HepG2 (cell line): ENCODE results near the gene SNRNP48. TPM values are rescaled to one million over a fixed set of nuclear protein-coding genes. Genes with fewer than 3 reads are reported as not detected.
A peak's percentile ranks its signal among the peaks of the same experiment; 100 is the strongest.

Experiments
- ATAC-seq: fragments of 200-7000 bp; cut with Tn5 transposase; 3 replicates; pipeline ENCODE4 v1.9.1; 2020; ENCODE audit warnings: mild to moderate bottlenecking, moderate library complexity
- BruUV-seq: library from RNA; stranded (reverse); fragments of 400-500 nt; replicated peaks from 2 replicates; lab custom pipeline; 2021; lab: Mats Ljungman, UMichigan
- CTCF ChIA-PET: fragments of 300-600 bp; formaldehyde crosslinking; extraction: SDS; loops from one replicate; lab custom pipeline; 2021; ENCODE audit warnings: low total read pairs, inconsistent platforms, low intra/inter-chr PET ratio; lab: Yijun Ruan, JAX
- POLR2A ChIA-PET: fragments of 350-600 bp; sonication (Branson Sonifier 250); formaldehyde crosslinking; loops from one replicate; lab custom pipeline; 2020; ENCODE audit warnings: antibody characterized with exemption, inconsistent platforms; lab: Yijun Ruan, JAX
- DNase-seq: peaks from one replicate; pipeline ENCODE4 v3.0.0-alpha.2; 2015; ENCODE audit warnings: low spot score
- FAIRE-seq: peaks from 3 replicates; lab custom pipeline; 2011; peaks lifted over from hg19 to GRCh38; lab: Jason Lieb, UNC
- H2AFZ ChIP-seq: one replicate; pipeline ENCODE4 v1.6.1; 2011; ENCODE audit warnings: low read length, inconsistent platforms
- H3K27ac ChIP-seq: fragments of 300-600 bp; 3 replicates; pipeline ENCODE4 v1.8.0; 2011; ENCODE audit warnings: mixed run types, mild to moderate bottlenecking, mixed read lengths, low read length, inconsistent platforms; ENCODE audit not compliant: insufficient read depth; ENCODE audit errors: extremely low read length
- H3K27me3 ChIP-seq, 2 experiments: fragments of 200-600 bp in 1 of 2; 2 replicates in 1 of 2; 3 replicates in 1 of 2; pipeline versions ENCODE4 v1.6.0 to v1.8.0; 2011; ENCODE audit warnings: low read length in 2 of 2, mild to moderate bottlenecking in 2 of 2, moderate library complexity in 2 of 2, inconsistent platforms in 1 of 2; ENCODE audit not compliant: insufficient read depth in 2 of 2, control insufficient read depth in 1 of 2
- H3K36me3 ChIP-seq, 2 experiments: fragments of 200-600 bp in 1 of 2; replicated peaks in 1 of 2; 2 replicates in 1 of 2; 3 replicates in 1 of 2; pipeline versions ENCODE4 v1.5.1 to v1.8.0; 2011; ENCODE audit warnings: low read length in 2 of 2, inconsistent platforms in 1 of 2; ENCODE audit not compliant: insufficient read depth in 2 of 2, control insufficient read depth in 1 of 2
- H3K4me1 ChIP-seq: 2 replicates; pipeline ENCODE4 v1.5.1; 2012; ENCODE audit warnings: low read length, inconsistent platforms; ENCODE audit not compliant: insufficient read depth
- H3K4me2 ChIP-seq: 2 replicates; pipeline ENCODE4 v1.6.0; 2011; ENCODE audit warnings: low read depth, low read length, inconsistent platforms
- H3K4me3 ChIP-seq, 3 experiments: fragments of 200-600 bp in 1 of 3; sonication (generic), shearing (Covaris generic) in 1 of 3; replicated peaks in 1 of 3; 2 replicates each; pipeline ENCODE4 v1.5.1; 2011 to 2016; ENCODE audit warnings: low read length in 3 of 3, inconsistent platforms in 2 of 3, low read depth in 2 of 3, mild to moderate bottlenecking in 2 of 3, control low read depth in 1 of 3, mixed read lengths in 1 of 3; ENCODE audit not compliant: insufficient read depth in 1 of 3
- H3K79me2 ChIP-seq: one replicate; pipeline ENCODE4 v1.6.1; 2011; ENCODE audit warnings: low read length, inconsistent platforms; ENCODE audit not compliant: insufficient read depth
- H3K9ac ChIP-seq: 2 replicates; pipeline ENCODE4 v1.6.0; 2011; ENCODE audit warnings: mild to moderate bottlenecking, low read depth, low read length, inconsistent platforms; ENCODE audit not compliant: insufficient read depth
- H3K9me3 ChIP-seq: 2 replicates; pipeline ENCODE4 v1.5.1; 2012; ENCODE audit warnings: mild to moderate bottlenecking, low read length
- H4K20me1 ChIP-seq: 2 replicates; pipeline ENCODE4 v1.6.0; 2011; ENCODE audit warnings: inconsistent platforms, mild to moderate bottlenecking, low read length, moderate library complexity; ENCODE audit not compliant: insufficient read depth
- DR1 ChIP-seq: sonication (generic); formaldehyde crosslinking; IDR thresholded peaks from 2 replicates; pipeline ENCODE4 v1.8.0; 2021; ENCODE audit warnings: mild to moderate bottlenecking, missing genetic modification reagents, inconsistent platforms
- FOSL2 ChIP-seq: sonication (generic); formaldehyde crosslinking; IDR thresholded peaks from 2 replicates; pipeline ENCODE4 v1.4.0; 2020; ENCODE audit warnings: missing genetic modification reagents
- ISL2 ChIP-seq: sonication (generic); formaldehyde crosslinking; IDR thresholded peaks from 2 replicates; pipeline ENCODE4 v1.5.0; 2020; ENCODE audit warnings: missing genetic modification reagents
- NFYC ChIP-seq: IDR thresholded peaks from 2 replicates; pipeline ENCODE4 v1.6.1; 2016; ENCODE audit warnings: missing genetic modification reagents, missing compliant biosample characterization
- RBFOX2 ChIP-seq: fragments of 200-400 bp; formaldehyde crosslinking; IDR thresholded peaks from 2 replicates; pipeline ENCODE4 v1.6.1; 2017; ENCODE audit warnings: low read depth, mild to moderate bottlenecking, low read length
- RCOR2 ChIP-seq: IDR thresholded peaks from 2 replicates; pipeline ENCODE4 v1.6.1; 2016; ENCODE audit warnings: missing biosample characterization, missing genetic modification reagents
- SRSF4 ChIP-seq: fragments of 200-400 bp; formaldehyde crosslinking; IDR thresholded peaks from one replicate; pipeline ENCODE4 v1.6.1; 2018; ENCODE audit warnings: mild to moderate bottlenecking, low read depth, low read length, moderate library complexity; ENCODE audit not compliant: poor library complexity, severe bottlenecking
- ZNF260 ChIP-seq: sonication (generic); formaldehyde crosslinking; IDR thresholded peaks from 2 replicates; pipeline ENCODE4 v1.4.0; 2020; ENCODE audit warnings: missing genetic modification reagents, low read depth, mild to moderate bottlenecking, borderline replicate concordance
- ZNF687 ChIP-seq: sonication (generic); formaldehyde crosslinking; IDR thresholded peaks from 2 replicates; pipeline ENCODE4 v1.5.1; 2020; ENCODE audit warnings: mild to moderate bottlenecking, missing genetic modification reagents, moderate library complexity
- WGBS: methylation state at CpG from one replicate; pipeline ENCODE4 v1.1.6; 2017; ENCODE audit warnings: low lambda C conversion rate; 5-methylcytosine and 5-hydroxymethylcytosine counted together
- in situ Hi-C: cut with HindIII; loops from 2 replicates; pipeline ENCODE4 v1.10.0; 2017; ENCODE audit warnings: low pct_unique_long_range_greater_than_20kb; ENCODE audit not compliant: extremely low pct_ligation_motif_present
- intact Hi-C: fragments of 100-400 bp; cut with micrococcal nuclease; formaldehyde crosslinking; loops from one replicate; pipeline ENCODE4 v1.10.0; 2022; ENCODE audit not compliant: unreplicated experiment
- polyA plus RNA-seq, 8 experiments: library from polyadenylated mRNA; depleted of rRNA in 3 of 8; stranded (reverse) in 7 of 8; unstranded in 1 of 8; fragments of >200 nt; fragmentation: Illumina TruSeq in 4 of 8; extraction: Trizol in 4 of 8; gene quantifications; 2 replicates each; pipeline versions ENCODE4 v1.2.1 to v1.2.3, GENCODE V29; 2011 to 2016; ENCODE audit warnings: low read depth in 4 of 8, missing spikeins in 1 of 8, mixed read lengths in 1 of 8; ENCODE audit not compliant: insufficient read depth in 1 of 8
- total RNA-seq, 5 experiments: library from RNA; depleted of rRNA; stranded (reverse); fragments of >200 nt; fragmentation: Illumina TruSeq; extraction: Trizol; gene quantifications; 2 replicates each; pipeline ENCODE4 v1.2.3, GENCODE V29; 2016; ENCODE audit warnings: low read depth in 1 of 5
- TF ChIP-seq, protein P1 (sequence below): sonication (generic); formaldehyde crosslinking; IDR thresholded peaks from 2 replicates; pipeline ENCODE4 v1.4.0; 2020; ENCODE audit warnings: mild to moderate bottlenecking, missing genetic modification reagents

SNRNP48 gene
- total and polyA plus RNA-seq, 2 of the 13 experiments (the other 11 are each of a cell fraction or from before 2014, with no cell fraction given): 17.5 to 47.5 TPM

DNA sequence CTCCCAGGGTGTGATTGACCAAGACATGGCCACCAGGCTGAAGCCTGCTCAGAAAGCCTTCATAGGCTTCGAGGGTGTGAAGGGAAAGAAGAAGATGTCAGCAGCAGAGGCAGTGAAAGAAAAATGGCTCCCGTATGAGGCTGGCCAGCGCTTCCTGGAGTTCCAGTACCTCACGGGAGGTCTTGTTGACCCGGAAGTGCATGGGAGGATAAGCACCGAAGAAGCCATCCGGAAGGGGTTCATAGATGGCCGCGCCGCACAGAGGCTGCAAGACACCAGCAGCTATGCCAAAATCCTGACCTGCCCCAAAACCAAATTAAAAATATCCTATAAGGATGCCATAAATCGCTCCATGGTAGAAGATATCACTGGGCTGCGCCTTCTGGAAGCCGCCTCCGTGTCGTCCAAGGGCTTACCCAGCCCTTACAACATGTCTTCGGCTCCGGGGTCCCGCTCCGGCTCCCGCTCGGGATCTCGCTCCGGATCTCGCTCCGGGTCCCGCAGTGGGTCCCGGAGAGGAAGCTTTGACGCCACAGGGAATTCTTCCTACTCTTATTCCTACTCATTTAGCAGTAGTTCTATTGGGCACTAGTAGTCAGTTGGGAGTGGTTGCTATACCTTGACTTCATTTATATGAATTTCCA, 4.6 kb upstream of the SNRNP48 start (continued):
- TF ChIP-seq ZNF687 (CRISPR knock-in tag): peak; percentile 48; the same call in 1 of the 2 replicates
- TF ChIP-seq RBFOX2: 0 out of 2 replicates have a peak, but pooled peaks have one; percentile 16

- Histone ChIP-seq H4K20me1 (peaks cover 25% of the 10 kb centered on the region), H3K79me2 (peaks cover 28% of the 10 kb centered on the region), H3K27ac (no peak overlapping the region), H3K9me3 (no peaks in the 10 kb centered on the region), H3K4me3 (no peak overlapping the region), H3K4me1 (peaks cover 26% of the 10 kb centered on the region), H3K27me3 (no peaks in the 10 kb centered on the region), H3K9ac (no peak overlapping the region), H3K4me2 (no peak overlapping the region), H2AFZ (no peak overlapping the region), H3K36me3 (peaks cover 23 to 29% of the 10 kb centered on the region in 2 experiments)
- FAIRE-seq: no peak
- in situ Hi-C loops: no loop called here
- no TSS peak for BruUV-seq
- WGBS: 82% methylated on average over 3 of the region's 3 CpGs
- ChIA-PET POLR2A (interaction anchor here (1.0 kb wide), 1 partner anchor 39 kb away, joined by 4 read pairs; no protein-coding TSS in a partner anchor), CTCF (no interaction called here)
- intact Hi-C loops: no loop called here
- ATAC-seq: no peak; the same call in 2 of the 3 replicates
- DNase-seq: no peak
- TF ChIP-seq DR1 (CRISPR knock-in tag): no peak
- no peak; the same call in 1 of the 2 replicates for TF ChIP-seq NFYC (CRISPR knock-in tag)
- TF ChIP-seq ISL2 (CRISPR knock-in tag): no peak
- no peak for TF ChIP-seq ZNF260
- no peak for TF ChIP-seq RCOR2
- TF ChIP-seq, protein P1, sequence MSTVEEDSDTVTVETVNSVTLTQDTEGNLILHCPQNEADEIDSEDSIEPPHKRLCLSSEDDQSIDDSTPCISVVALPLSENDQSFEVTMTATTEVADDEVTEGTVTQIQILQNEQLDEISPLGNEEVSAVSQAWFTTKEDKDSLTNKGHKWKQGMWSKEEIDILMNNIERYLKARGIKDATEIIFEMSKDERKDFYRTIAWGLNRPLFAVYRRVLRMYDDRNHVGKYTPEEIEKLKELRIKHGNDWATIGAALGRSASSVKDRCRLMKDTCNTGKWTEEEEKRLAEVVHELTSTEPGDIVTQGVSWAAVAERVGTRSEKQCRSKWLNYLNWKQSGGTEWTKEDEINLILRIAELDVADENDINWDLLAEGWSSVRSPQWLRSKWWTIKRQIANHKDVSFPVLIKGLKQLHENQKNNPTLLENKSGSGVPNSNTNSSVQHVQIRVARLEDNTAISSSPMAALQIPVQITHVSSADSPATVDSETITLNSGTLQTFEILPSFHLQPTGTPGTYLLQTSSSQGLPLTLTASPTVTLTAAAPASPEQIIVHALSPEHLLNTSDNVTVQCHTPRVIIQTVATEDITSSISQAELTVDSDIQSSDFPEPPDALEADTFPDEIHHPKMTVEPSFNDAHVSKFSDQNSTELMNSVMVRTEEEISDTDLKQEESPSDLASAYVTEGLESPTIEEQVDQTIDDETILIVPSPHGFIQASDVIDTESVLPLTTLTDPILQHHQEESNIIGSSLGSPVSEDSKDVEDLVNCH: no peak
- no peak for TF ChIP-seq FOSL2 (CRISPR knock-in tag)
- peak; percentile 12 for TF ChIP-seq SRSF4
Observed at GRCh38 chr6:7587631-7588100, 2.3 kb upstream of the SNRNP48 start.
